Neutrophil (primary cell): ENCODE measurements around the gene POU3F3.

Source experiments
- H3K27ac ChIP-seq: fragments of 200-600 bp; sonication (generic); 2 replicates; pipeline ENCODE4 v1.5.1; 2016; ENCODE audit warnings: mild to moderate bottlenecking, moderate library complexity
- H3K27me3 ChIP-seq: fragments of 200-600 bp; sonication (generic); 2 replicates; pipeline ENCODE4 v1.6.0; 2016; ENCODE audit warnings: mild to moderate bottlenecking
- H3K36me3 ChIP-seq: fragments of 200-600 bp; sonication (generic); 2 replicates; pipeline ENCODE4 v1.5.1; 2017
- H3K4me1 ChIP-seq, 2 experiments: fragments of 200-600 bp in 1 of 2; sonication (generic) in 1 of 2; 1 replicate in 1 of 2; 2 replicates in 1 of 2; pipeline versions ENCODE4 v1.5.1 to v1.6.1; 2013 to 2016; ENCODE audit warnings: low read depth in 1 of 2, low read length in 1 of 2, mild to moderate bottlenecking in 1 of 2, moderate library complexity in 1 of 2; ENCODE audit not compliant: control insufficient read depth in 1 of 2, insufficient read depth in 1 of 2
- H3K4me3 ChIP-seq, 2 experiments: fragments of 200-600 bp in 1 of 2; sonication (generic) in 1 of 2; 1 replicate in 1 of 2; 2 replicates in 1 of 2; pipeline ENCODE4 v1.5.1; 2013 to 2016; ENCODE audit warnings: low read depth in 1 of 2, low read length in 1 of 2, mild to moderate bottlenecking in 1 of 2, moderate library complexity in 1 of 2
- H3K9me3 ChIP-seq: fragments of 200-600 bp; sonication (generic); 2 replicates; pipeline ENCODE4 v1.5.1; 2016
- CTCF ChIP-seq: fragments of 200-600 bp; sonication (generic); IDR thresholded peaks from 2 replicates; pipeline ENCODE4 v1.5.1; 2016; ENCODE audit warnings: antibody characterized with exemption

POU3F3 gene

GRCh38 chr2:104853534-104854497, at the start of gene POU3F3:
TSS of gene POU3F3 (plus strand) at chr2:104854115. CDS start at chr2:104855511, 1,396 bp downstream.
- no peaks in the 10 kb centered on the region for H3K36me3 ChIP-seq
- no peaks in the 10 kb centered on the region for H3K9me3 ChIP-seq
- no peak for TF ChIP-seq CTCF
- peaks cover 21 to 29% of the 10 kb centered on the region in 2 experiments for H3K4me1 ChIP-seq
- no peak within 1 kb of the TSS for H3K27ac ChIP-seq
- H3K4me3 ChIP-seq = peak within 1 kb of the TSS; percentile 22 to 37
- peaks cover 95% of the 10 kb centered on the region for H3K27me3 ChIP-seq

GRCh38 chr2:104804148-104804890, 49.6 kb upstream of the POU3F3 start:
- no peaks in the 10 kb centered on the region for H3K9me3 ChIP-seq
- TF ChIP-seq CTCF = no peak
- H3K27me3 ChIP-seq = no peaks in the 10 kb centered on the region
- H3K27ac ChIP-seq = no peak overlapping the region
- no peaks in the 10 kb centered on the region for H3K4me1 ChIP-seq
- H3K4me3 ChIP-seq = no peak overlapping the region
- no peaks in the 10 kb centered on the region for H3K36me3 ChIP-seq

GRCh38 chr2:104812286-104812685, 41.6 kb upstream of the POU3F3 start:
- Histone ChIP-seq H3K4me1 (no peaks in the 10 kb centered on the region), H3K36me3 (no peaks in the 10 kb centered on the region), H3K27me3 (no peaks in the 10 kb centered on the region), H3K4me3 (no peak overlapping the region), H3K9me3 (no peaks in the 10 kb centered on the region), H3K27ac (no peak overlapping the region)
- TF ChIP-seq CTCF = no peak

GRCh38 chr2:104816143-104816542, 37.8 kb upstream of the POU3F3 start:
- H3K9me3 ChIP-seq = no peaks in the 10 kb centered on the region
- H3K27ac ChIP-seq = no peak overlapping the region
- H3K4me3 ChIP-seq = no peak overlapping the region
- no peaks in the 10 kb centered on the region for H3K4me1 ChIP-seq
- H3K27me3 ChIP-seq = no peaks in the 10 kb centered on the region
- H3K36me3 ChIP-seq = no peaks in the 10 kb centered on the region
- no peak for TF ChIP-seq CTCF

GRCh38 chr2:104818264-104818663, 35.7 kb upstream of the POU3F3 start:
- H3K27ac ChIP-seq = no peak overlapping the region
- H3K4me3 ChIP-seq = no peak overlapping the region
- no peaks in the 10 kb centered on the region for H3K4me1 ChIP-seq
- H3K36me3 ChIP-seq = no peaks in the 10 kb centered on the region
- H3K27me3 ChIP-seq = no peaks in the 10 kb centered on the region
- TF ChIP-seq CTCF = no peak
- no peaks in the 10 kb centered on the region for H3K9me3 ChIP-seq
